ENCODE results near the gene NOLC1. TPM values are rescaled to one million over a fixed set of nuclear protein-coding genes. Genes with fewer than 3 reads are reported as not detected.

NOLC1 gene
- total RNA-seq, 1 donor from 2014 or later = 88.0 TPM

DNA sequence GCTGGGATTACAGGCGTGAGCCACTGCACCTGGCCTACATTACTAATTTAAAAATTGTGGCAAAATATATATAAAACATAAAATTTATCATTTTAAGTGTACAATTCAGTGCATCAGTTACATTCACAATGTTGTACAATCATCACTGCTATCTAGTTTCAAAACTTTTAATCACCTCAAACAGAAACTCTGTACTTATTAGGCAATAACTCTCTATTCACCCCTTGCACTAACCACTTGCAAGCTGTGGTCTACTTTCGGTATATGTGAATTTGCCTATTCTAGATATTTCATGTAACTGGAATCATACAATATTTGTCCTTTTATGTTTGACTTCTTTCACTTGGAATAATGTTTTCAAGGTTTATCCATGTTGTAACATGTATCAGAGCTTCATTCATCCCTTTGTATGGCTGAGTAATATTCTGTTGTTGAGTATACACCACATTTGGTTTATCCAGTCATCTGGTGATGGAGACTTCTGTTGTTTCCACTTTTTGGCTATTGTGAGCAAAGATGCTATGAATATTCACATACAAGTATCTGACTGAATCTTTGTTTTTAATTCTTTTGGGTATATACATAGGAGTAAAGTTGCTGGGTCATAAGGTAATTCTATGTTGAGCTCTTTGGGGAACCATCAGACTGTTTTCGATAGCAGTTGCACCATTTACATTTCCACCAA, 59.6 kb downstream of the NOLC1 start:
- no peak for TF ChIP-seq CTCF (conservative IDR thresholded peaks at IDR 0.05)
- Mint-ChIP-seq H3K36me3 (no peaks in the 10 kb centered on the region), H3K4me1 (ENCODE audit: unreplicated experiment) (no peaks in the 10 kb centered on the region), H3K4me3 (no peak overlapping the region), H3K9me3 (no peaks in the 10 kb centered on the region), H3K27ac (no peak overlapping the region), H3K27me3 (peaks cover 14% of the 10 kb centered on the region)
- DNase-seq (ENCODE audit: extremely low spot score, unreplicated experiment) = no peak

Other genes starting within 250 kb of the NOLC1 start
- gene ARMH3, start 96.2 kb upstream of the NOLC1 start, total RNA-seq (ENCODE audit: low replicate concordance) = 20.5 and 22.2 TPM in 2 replicates
- 19.1 and 23.1 TPM in 2 replicates for gene HPS6, start 87.0 kb upstream of the NOLC1 start, total RNA-seq (ENCODE audit: low replicate concordance)
- 80.8 and 115 TPM in 2 replicates for gene LDB1, start 32.0 kb upstream of the NOLC1 start, total RNA-seq (ENCODE audit: low replicate concordance)
- gene PPRC1, start 19.3 kb upstream of the NOLC1 start, total RNA-seq (ENCODE audit: low replicate concordance) = 48.6 and 51.6 TPM in 2 replicates
- 0.22 TPM in 1 of 2 replicates, not detected in the other for gene ELOVL3, start 73.9 kb downstream of the NOLC1 start, total RNA-seq (ENCODE audit: low replicate concordance)
- gene PITX3, start 89.1 kb downstream of the NOLC1 start, total RNA-seq (ENCODE audit: low replicate concordance) = 0.34 TPM in 1 of 2 replicates, not detected in the other
- 48.7 and 61.9 TPM in 2 replicates for gene GBF1, start 93.1 kb downstream of the NOLC1 start, total RNA-seq (ENCODE audit: low replicate concordance)
- gene NFKB2, start 243.3 kb downstream of the NOLC1 start, total RNA-seq (ENCODE audit: low replicate concordance) = 29.7 and 47.1 TPM in 2 replicates

Data from type B pancreatic cell (in vitro differentiated cells).